ENCODE measurements around the gene BHLHA15. TPM values are rescaled to one million over a fixed set of nuclear protein-coding genes. Genes with fewer than 3 reads are reported as not detected.

Gene BHLHA15
- total RNA-seq, 1 donor from 2014 or later = not detected

DNA sequence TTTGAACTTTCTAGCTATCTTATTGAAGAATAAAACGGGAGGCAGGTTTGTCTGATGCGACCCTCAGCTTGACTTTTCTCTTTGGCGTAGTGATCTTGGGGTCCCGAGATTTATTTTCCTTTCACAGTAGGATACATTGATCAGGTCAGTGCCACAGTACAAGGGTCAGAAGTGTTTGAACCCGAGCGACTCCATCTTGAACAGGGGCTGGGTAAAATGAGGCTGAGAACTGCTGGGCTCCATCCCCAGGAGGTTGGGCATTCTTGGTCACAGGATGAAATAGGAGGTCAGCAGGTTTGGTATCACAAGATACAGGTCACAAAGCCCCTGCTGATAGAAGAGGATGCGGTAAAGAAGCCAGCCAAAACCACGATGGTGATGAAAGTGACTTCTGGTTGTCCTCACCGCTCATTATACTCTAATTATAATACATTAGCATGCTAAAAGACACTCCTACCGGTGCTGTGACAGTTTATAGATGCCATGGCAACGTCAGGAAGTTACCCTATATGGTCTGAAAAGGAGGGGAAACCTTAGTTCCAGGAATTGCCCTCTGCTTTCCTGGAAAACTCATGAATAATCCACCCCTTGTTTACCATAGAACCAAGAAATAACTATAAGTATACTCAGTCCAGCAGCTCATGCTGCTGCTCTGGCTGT lies 43.8 kb downstream of the BHLHA15 start:
- H3K4me3 ChIP-seq = no peak overlapping the region
- TF ChIP-seq POLR2AphosphoS5 (IDR thresholded peaks at IDR 0.05; ENCODE audit: insufficient read depth in 1 of 2, low read depth in 1 of 2) = no peak
- no peak for TF ChIP-seq POLR2A (IDR thresholded peaks at IDR 0.05)
- TF ChIP-seq, protein P1, sequence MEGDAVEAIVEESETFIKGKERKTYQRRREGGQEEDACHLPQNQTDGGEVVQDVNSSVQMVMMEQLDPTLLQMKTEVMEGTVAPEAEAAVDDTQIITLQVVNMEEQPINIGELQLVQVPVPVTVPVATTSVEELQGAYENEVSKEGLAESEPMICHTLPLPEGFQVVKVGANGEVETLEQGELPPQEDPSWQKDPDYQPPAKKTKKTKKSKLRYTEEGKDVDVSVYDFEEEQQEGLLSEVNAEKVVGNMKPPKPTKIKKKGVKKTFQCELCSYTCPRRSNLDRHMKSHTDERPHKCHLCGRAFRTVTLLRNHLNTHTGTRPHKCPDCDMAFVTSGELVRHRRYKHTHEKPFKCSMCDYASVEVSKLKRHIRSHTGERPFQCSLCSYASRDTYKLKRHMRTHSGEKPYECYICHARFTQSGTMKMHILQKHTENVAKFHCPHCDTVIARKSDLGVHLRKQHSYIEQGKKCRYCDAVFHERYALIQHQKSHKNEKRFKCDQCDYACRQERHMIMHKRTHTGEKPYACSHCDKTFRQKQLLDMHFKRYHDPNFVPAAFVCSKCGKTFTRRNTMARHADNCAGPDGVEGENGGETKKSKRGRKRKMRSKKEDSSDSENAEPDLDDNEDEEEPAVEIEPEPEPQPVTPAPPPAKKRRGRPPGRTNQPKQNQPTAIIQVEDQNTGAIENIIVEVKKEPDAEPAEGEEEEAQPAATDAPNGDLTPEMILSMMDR (IDR thresholded peaks at IDR 0.05) = no peak
- DNase-seq (ENCODE audit: extremely low spot score in 2 of 2) = no peak
- H3K36me3 ChIP-seq = no peaks in the 10 kb centered on the region
- intact Hi-C loops (cut with DNase I) = loop anchor here (5.0 kb wide), 1 partner anchor 32 kb away; no protein-coding TSS in a partner anchor
- peaks cover 29% of the 10 kb centered on the region for H3K4me1 ChIP-seq
- no peaks in the 10 kb centered on the region for H3K27me3 ChIP-seq
- no peak overlapping the region for H3K27ac ChIP-seq
- no peaks in the 10 kb centered on the region for H3K9me3 ChIP-seq

DNA sequence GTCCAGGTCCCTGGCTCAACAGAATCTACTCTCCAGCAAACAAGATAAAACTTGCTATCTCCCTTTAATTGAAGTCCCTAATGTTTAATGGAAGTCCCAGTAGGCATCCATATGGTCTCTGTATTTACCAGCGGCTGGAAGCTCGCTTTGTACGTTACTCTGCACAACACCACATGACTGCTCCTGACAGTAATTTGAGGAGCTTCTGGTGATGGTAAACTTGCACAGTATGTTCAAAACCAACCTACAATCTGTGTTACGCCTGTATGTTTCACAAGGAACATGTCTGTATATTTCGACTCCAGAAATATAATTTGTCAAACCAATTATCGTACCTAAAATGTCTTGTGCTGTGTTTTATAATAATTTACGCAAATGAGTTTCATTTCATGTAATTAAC lies 45.2 kb downstream of the BHLHA15 start:
- DNase-seq (ENCODE audit: extremely low spot score in 2 of 2) = no peak
- Histone ChIP-seq H3K27me3 (no peaks in the 10 kb centered on the region), H3K4me1 (peaks cover 15% of the 10 kb centered on the region), H3K4me3 (no peak overlapping the region), H3K36me3 (no peaks in the 10 kb centered on the region), H3K9me3 (no peaks in the 10 kb centered on the region), H3K27ac (no peak overlapping the region)
- intact Hi-C loops (cut with DNase I) = no loop called here
- TF ChIP-seq, protein P1 (IDR thresholded peaks at IDR 0.05) = no peak
- TF ChIP-seq POLR2A (IDR thresholded peaks at IDR 0.05) = no peak
- TF ChIP-seq POLR2AphosphoS5 (IDR thresholded peaks at IDR 0.05; ENCODE audit: insufficient read depth in 1 of 2, low read depth in 1 of 2) = no peak

GRCh38 chr7:98257701-98258100 lies 46.5 kb downstream of the BHLHA15 start:
- no peak for DNase-seq (ENCODE audit: extremely low spot score in 2 of 2)
- Histone ChIP-seq H3K27ac (no peak overlapping the region), H3K4me3 (no peak overlapping the region), H3K9me3 (no peaks in the 10 kb centered on the region), H3K36me3 (no peaks in the 10 kb centered on the region), H3K27me3 (no peaks in the 10 kb centered on the region), H3K4me1 (peaks cover 8% of the 10 kb centered on the region)
- intact Hi-C loops (cut with DNase I) = no loop called here
- TF ChIP-seq POLR2AphosphoS5 (IDR thresholded peaks at IDR 0.05; ENCODE audit: insufficient read depth in 1 of 2, low read depth in 1 of 2) (no peak), POLR2A (IDR thresholded peaks at IDR 0.05) (no peak)
- TF ChIP-seq, protein P1 (IDR thresholded peaks at IDR 0.05) = no peak

Other genes with a start within 250 kb of the BHLHA15 start
- gene OCM2, start 221.2 kb upstream of the BHLHA15 start, total RNA-seq = not detected
- 21.6 TPM for gene LMTK2, start 104.6 kb upstream of the BHLHA15 start, total RNA-seq
- gene TECPR1, start 40.8 kb downstream of the BHLHA15 start, total RNA-seq = 19.6 TPM
- gene BRI3, start 70.2 kb downstream of the BHLHA15 start, total RNA-seq = 68.5 TPM
- gene BAIAP2L1, start 189.7 kb downstream of the BHLHA15 start, total RNA-seq = 17.2 TPM

All from vagina (tissue), 2 donors.